PC-3 (cell line): ENCODE measurements around the gene TRIP12. TPM values are rescaled to one million over a fixed set of nuclear protein-coding genes. Genes with fewer than 3 reads are reported as not detected.

Experiments used
- ATAC-seq: fragments of 200-7000 bp; cut with Tn5 transposase; 2 replicates; pipeline ENCODE4 v1.9.1; 2020; ENCODE audit warnings: mild to moderate bottlenecking, moderate library complexity
- BruUV-seq: library from RNA; stranded (reverse); fragments of 400-500 nt; replicated peaks from 2 replicates; lab custom pipeline; 2021; lab: Mats Ljungman, UMichigan
- CTCF ChIA-PET: fragments of 300-600 bp; sonication (Branson Sonifier 250); formaldehyde crosslinking; loops from one replicate; lab custom pipeline; 2022; ENCODE audit warnings: antibody characterized with exemption; lab: Charles Lee
- POLR2A ChIA-PET: fragments of 300-600 bp; sonication (Branson Sonifier 250); formaldehyde crosslinking; loops from one replicate; lab custom pipeline; 2022; ENCODE audit warnings: antibody characterized with exemption; ENCODE audit not compliant: unreplicated experiment; lab: Charles Lee
- DNase-seq: peaks from one replicate; pipeline ENCODE4 v3.0.0-alpha.2; 2015
- H2AFZ ChIP-seq: fragments of 300-600 bp; sonication (generic); 2 replicates; pipeline ENCODE4 v1.6.0; 2016; ENCODE audit warnings: antibody characterized with exemption, low read length
- H3F3A ChIP-seq: fragments of 300-600 bp; sonication (generic); one replicate; pipeline ENCODE4 v1.6.0; 2017; ENCODE audit warnings: antibody characterized with exemption, low read length, control low read depth, mild to moderate bottlenecking; ENCODE audit not compliant: unreplicated experiment
- H3K27ac ChIP-seq: fragments of 300-600 bp; sonication (generic); 2 replicates; pipeline ENCODE4 v1.5.1; 2016; ENCODE audit warnings: mild to moderate bottlenecking, low read length
- H3K27me3 ChIP-seq: fragments of 300-600 bp; sonication (generic); 2 replicates; pipeline ENCODE4 v1.6.1; 2016; ENCODE audit warnings: low read length, mixed read lengths
- H3K36me3 ChIP-seq: fragments of 300-600 bp; sonication (generic); 2 replicates; pipeline ENCODE4 v1.6.1; 2016; ENCODE audit warnings: low read depth, mixed run types, low read length, mixed read lengths
- H3K4me1 ChIP-seq: fragments of 300-600 bp; sonication (generic); 2 replicates; pipeline ENCODE4 v1.5.1; 2016; ENCODE audit warnings: low read length; ENCODE audit not compliant: insufficient read depth
- H3K4me2 ChIP-seq: fragments of 300-600 bp; sonication (generic); 2 replicates; pipeline ENCODE4 v1.6.0; 2016; ENCODE audit warnings: low read length
- H3K4me3 ChIP-seq: fragments of 300-600 bp; sonication (generic); 2 replicates; pipeline ENCODE4 v1.5.1; 2016; ENCODE audit warnings: mild to moderate bottlenecking, low read length, mixed read lengths
- H3K79me2 ChIP-seq: fragments of 300-600 bp; sonication (generic); 2 replicates; pipeline ENCODE4 v1.6.1; 2017; ENCODE audit warnings: low read length, mixed read lengths
- H3K9ac ChIP-seq: fragments of 300-600 bp; sonication (generic); 2 replicates; pipeline ENCODE4 v1.6.0; 2016; ENCODE audit warnings: mild to moderate bottlenecking, low read length
- H3K9me2 ChIP-seq: fragments of 300-600 bp; sonication (generic); replicated peaks from 2 replicates; pipeline ENCODE4 v1.6.1; 2016; ENCODE audit warnings: mixed run types, low read length, mixed read lengths
- H3K9me3 ChIP-seq: fragments of 300-600 bp; sonication (generic); 2 replicates; pipeline ENCODE4 v1.6.1; 2016; ENCODE audit warnings: low read length, mixed read lengths
- H4K20me1 ChIP-seq: fragments of 300-600 bp; sonication (generic); 2 replicates; pipeline ENCODE4 v1.6.1; 2016; ENCODE audit warnings: low read length, mixed read lengths
- CTCF ChIP-seq: fragments of 300-600 bp; sonication (generic); conservative IDR thresholded peaks from 2 replicates; pipeline ENCODE4 v1.5.1; 2017; ENCODE audit warnings: antibody characterized with exemption, low read depth, mild to moderate bottlenecking, low read length
- EZH2 ChIP-seq: fragments of 300-600 bp; sonication (generic); IDR thresholded peaks from one replicate; pipeline ENCODE4 v1.6.1; 2017; ENCODE audit warnings: antibody characterized with exemption, mild to moderate bottlenecking, low read length; ENCODE audit not compliant: unreplicated experiment
- EZH2phosphoT487 ChIP-seq: fragments of 300-600 bp; sonication (generic); IDR thresholded peaks from 2 replicates; pipeline ENCODE4 v1.6.1; 2018; ENCODE audit warnings: mild to moderate bottlenecking, antibody characterized with exemption, low read length, borderline replicate concordance
- intact Hi-C: fragments of 100-400 bp; cut with micrococcal nuclease; formaldehyde crosslinking; loops from 2 replicates; pipeline ENCODE4 v1.9.0; 2023
- total RNA-seq: library from RNA; depleted of rRNA; stranded (reverse); fragments of >200 nt; gene quantifications from 2 replicates; pipeline ENCODE4 v1.2.3, GENCODE V29; 2014

The TRIP12 gene
- total RNA-seq, 1 experiment from 2014 or later = 113 TPM

- Histone ChIP-seq H3K36me3 (peaks cover 63% of the 10 kb centered on the region), H2AFZ (no peak overlapping the region), H3K9me3 (no peaks in the 10 kb centered on the region), H3K27ac (no peak overlapping the region), H3K9me2 (no peaks in the 10 kb centered on the region), H4K20me1 (0 out of 2 replicates have a peak, but pooled peaks cover 4% of the 10 kb centered on the region), H3K9ac (no peak overlapping the region), H3K4me2 (no peak overlapping the region), H3F3A (no peaks in the 10 kb centered on the region), H3K4me3 (no peak overlapping the region), H3K4me1 (no peaks in the 10 kb centered on the region), H3K27me3 (no peaks in the 10 kb centered on the region), H3K79me2 (no peaks in the 10 kb centered on the region)
- ChIA-PET CTCF (no interaction called here), POLR2A (no interaction called here)
- ATAC-seq = no peak
- TF ChIP-seq EZH2 (no peak), CTCF (no peak), EZH2phosphoT487 (no peak)
- intact Hi-C loops = loop anchor here (10.0 kb wide), 1 partner anchor 359 kb away; no protein-coding TSS in a partner anchor
- no peak for DNase-seq
- BruUV-seq = no TSS peak
These were observed 116.2 kb downstream of the TRIP12 start for GRCh38 chr2:229805559-229805958.

GRCh38 chr2:229802785-229803184, 119.0 kb downstream of the TRIP12 start:
- POLR2A ChIA-PET = interaction anchor here (0.6 kb wide), 1 partner anchor 128 kb away, joined by 3 read pairs; no protein-coding TSS in a partner anchor

More at GRCh38 chr2:229802785-229803184, 119.0 kb downstream of the TRIP12 start:
- ATAC-seq = no peak
- CTCF ChIA-PET = no interaction called here
- H4K20me1 ChIP-seq = 0 out of 2 replicates have a peak, but pooled peaks cover 4% of the 10 kb centered on the region
- H3K9me2 ChIP-seq = no peaks in the 10 kb centered on the region
- no peak overlapping the region for H3K9ac ChIP-seq
- intact Hi-C loops = loop anchor here (5.0 to 10.0 kb wide), 2 partner anchors 265 to 362 kb away; partner anchors contain the start of gene SLC16A14
- H3K4me3 ChIP-seq = no peak overlapping the region
- DNase-seq = no peak
- no peak overlapping the region for H2AFZ ChIP-seq
- H3F3A ChIP-seq = no peaks in the 10 kb centered on the region
- H3K79me2 ChIP-seq = no peaks in the 10 kb centered on the region
- no peaks in the 10 kb centered on the region for H3K27me3 ChIP-seq
- no peak overlapping the region for H3K27ac ChIP-seq
- H3K4me1 ChIP-seq = no peaks in the 10 kb centered on the region
- H3K4me2 ChIP-seq = no peak overlapping the region
- no TSS peak for BruUV-seq
- no peaks in the 10 kb centered on the region for H3K9me3 ChIP-seq
- TF ChIP-seq CTCF (no peak), EZH2phosphoT487 (no peak), EZH2 (no peak)
- H3K36me3 ChIP-seq = peaks cover 64% of the 10 kb centered on the region
